Liver (tissue), 3 donors: ENCODE results near the gene PPP2R2C.

Experiments
- EGR1 ChIP-seq, 2 donors: IDR thresholded peaks; 2 replicates each; pipeline ENCODE4 v1.6.1; 2016 to 2018; ENCODE audit warnings: antibody characterized with exemption in 2 of 2, low read depth in 2 of 2
- FOXA1 ChIP-seq: IDR thresholded peaks from 2 replicates; pipeline ENCODE4 v1.6.1; 2016; ENCODE audit warnings: antibody characterized with exemption
- GABPA ChIP-seq, 2 donors: IDR thresholded peaks in 1 of 2; conservative IDR thresholded peaks in 1 of 2; 2 replicates each; pipeline ENCODE4 v1.6.1; 2016; ENCODE audit warnings: antibody characterized with exemption in 2 of 2, mild to moderate bottlenecking in 1 of 2, moderate library complexity in 1 of 2
- JUND ChIP-seq, 2 donors: IDR thresholded peaks; 2 replicates each; pipeline ENCODE4 v1.6.1; 2016; ENCODE audit warnings: antibody characterized with exemption in 2 of 2
- MAX ChIP-seq: IDR thresholded peaks from 2 replicates; pipeline ENCODE4 v1.6.1; 2016; ENCODE audit warnings: antibody characterized with exemption
- RAD21 ChIP-seq, 2 donors: IDR thresholded peaks; 2 replicates each; pipeline ENCODE4 v1.6.1; 2016; ENCODE audit warnings: antibody characterized with exemption in 2 of 2, mild to moderate bottlenecking in 2 of 2
- REST ChIP-seq: IDR thresholded peaks from 2 replicates; pipeline ENCODE4 v1.6.1; 2016; ENCODE audit warnings: antibody characterized with exemption, mild to moderate bottlenecking
- RXRA ChIP-seq, 2 donors: IDR thresholded peaks; 2 replicates each; pipeline ENCODE4 v1.6.1; 2017 to 2018; ENCODE audit warnings: antibody characterized with exemption in 2 of 2, mild to moderate bottlenecking in 1 of 2
- TAF1 ChIP-seq: conservative IDR thresholded peaks from 2 replicates; pipeline ENCODE4 v1.6.1; 2016; ENCODE audit warnings: antibody characterized with exemption, mild to moderate bottlenecking
- TF ChIP-seq, protein P1 (sequence below): fragments of 150-350 bp; IDR thresholded peaks from 2 replicates; pipeline ENCODE4 v1.5.1; 2017; ENCODE audit warnings: improper control_type of control experiment, low read depth, low read length; ENCODE audit not compliant: missing input control
- TF ChIP-seq, protein P2 (sequence below): IDR thresholded peaks from 2 replicates; pipeline ENCODE4 v1.6.1; 2016; ENCODE audit warnings: antibody characterized with exemption
- TF ChIP-seq, protein P3 (sequence below): IDR thresholded peaks from 2 replicates; pipeline ENCODE4 v1.6.1; 2016; ENCODE audit warnings: antibody characterized with exemption
- donor health status: healthy.
- donor health status: healthy.

DNA sequence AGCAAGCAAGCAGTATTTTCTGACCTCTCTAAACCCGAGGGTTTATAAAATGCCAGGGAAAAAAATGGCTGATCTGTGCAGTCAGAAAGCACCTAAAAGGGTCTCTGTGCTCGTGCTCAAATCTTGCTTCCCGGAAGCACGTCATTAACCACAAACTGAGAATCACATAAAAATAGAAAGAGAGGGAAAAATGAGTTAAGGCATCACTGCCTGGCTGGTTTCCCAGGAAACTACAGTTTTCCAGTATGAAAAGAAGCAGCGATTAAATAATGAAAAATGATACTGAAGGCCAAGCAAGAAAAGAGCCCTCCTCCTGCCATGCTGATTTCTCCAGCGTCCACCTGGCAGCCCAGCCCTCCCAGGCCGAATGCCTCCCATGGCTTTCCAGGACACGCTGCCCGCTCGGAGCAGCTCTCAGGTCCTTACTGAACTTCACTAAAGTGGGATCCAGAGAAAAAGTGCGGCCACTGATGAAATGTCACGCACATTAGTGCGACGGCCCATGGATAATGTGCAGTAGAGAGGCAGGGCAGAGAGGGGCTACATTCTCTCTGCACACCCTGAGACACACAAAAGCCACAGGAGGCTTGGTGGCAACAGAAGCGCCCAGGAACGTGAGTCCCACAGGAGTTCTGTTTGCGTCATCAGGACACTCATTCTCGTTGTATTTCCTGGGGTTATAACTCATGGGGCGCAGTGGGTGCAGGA is 122.4 kb downstream of the PPP2R2C start:
- TF ChIP-seq, protein P1, sequence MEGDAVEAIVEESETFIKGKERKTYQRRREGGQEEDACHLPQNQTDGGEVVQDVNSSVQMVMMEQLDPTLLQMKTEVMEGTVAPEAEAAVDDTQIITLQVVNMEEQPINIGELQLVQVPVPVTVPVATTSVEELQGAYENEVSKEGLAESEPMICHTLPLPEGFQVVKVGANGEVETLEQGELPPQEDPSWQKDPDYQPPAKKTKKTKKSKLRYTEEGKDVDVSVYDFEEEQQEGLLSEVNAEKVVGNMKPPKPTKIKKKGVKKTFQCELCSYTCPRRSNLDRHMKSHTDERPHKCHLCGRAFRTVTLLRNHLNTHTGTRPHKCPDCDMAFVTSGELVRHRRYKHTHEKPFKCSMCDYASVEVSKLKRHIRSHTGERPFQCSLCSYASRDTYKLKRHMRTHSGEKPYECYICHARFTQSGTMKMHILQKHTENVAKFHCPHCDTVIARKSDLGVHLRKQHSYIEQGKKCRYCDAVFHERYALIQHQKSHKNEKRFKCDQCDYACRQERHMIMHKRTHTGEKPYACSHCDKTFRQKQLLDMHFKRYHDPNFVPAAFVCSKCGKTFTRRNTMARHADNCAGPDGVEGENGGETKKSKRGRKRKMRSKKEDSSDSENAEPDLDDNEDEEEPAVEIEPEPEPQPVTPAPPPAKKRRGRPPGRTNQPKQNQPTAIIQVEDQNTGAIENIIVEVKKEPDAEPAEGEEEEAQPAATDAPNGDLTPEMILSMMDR, result no peak
- no peak for TF ChIP-seq GABPA (IDR thresholded peaks at IDR 0.05 in 1 of 2, conservative IDR thresholded peaks at IDR 0.05 in 1 of 2)
- TF ChIP-seq, protein P2, sequence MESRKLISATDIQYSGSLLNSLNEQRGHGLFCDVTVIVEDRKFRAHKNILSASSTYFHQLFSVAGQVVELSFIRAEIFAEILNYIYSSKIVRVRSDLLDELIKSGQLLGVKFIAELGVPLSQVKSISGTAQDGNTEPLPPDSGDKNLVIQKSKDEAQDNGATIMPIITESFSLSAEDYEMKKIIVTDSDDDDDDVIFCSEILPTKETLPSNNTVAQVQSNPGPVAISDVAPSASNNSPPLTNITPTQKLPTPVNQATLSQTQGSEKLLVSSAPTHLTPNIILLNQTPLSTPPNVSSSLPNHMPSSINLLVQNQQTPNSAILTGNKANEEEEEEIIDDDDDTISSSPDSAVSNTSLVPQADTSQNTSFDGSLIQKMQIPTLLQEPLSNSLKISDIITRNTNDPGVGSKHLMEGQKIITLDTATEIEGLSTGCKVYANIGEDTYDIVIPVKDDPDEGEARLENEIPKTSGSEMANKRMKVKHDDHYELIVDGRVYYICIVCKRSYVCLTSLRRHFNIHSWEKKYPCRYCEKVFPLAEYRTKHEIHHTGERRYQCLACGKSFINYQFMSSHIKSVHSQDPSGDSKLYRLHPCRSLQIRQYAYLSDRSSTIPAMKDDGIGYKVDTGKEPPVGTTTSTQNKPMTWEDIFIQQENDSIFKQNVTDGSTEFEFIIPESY, result no peak
- TF ChIP-seq RAD21 (IDR thresholded peaks at IDR 0.05), result no peak
- no peak for TF ChIP-seq EGR1 (IDR thresholded peaks at IDR 0.05; ENCODE audit: low read depth in 2 of 2)
- TF ChIP-seq REST, result no peak
- TF ChIP-seq TAF1, result no peak
- no peak for TF ChIP-seq MAX
- TF ChIP-seq FOXA1, result no peak
- TF ChIP-seq, protein P3, sequence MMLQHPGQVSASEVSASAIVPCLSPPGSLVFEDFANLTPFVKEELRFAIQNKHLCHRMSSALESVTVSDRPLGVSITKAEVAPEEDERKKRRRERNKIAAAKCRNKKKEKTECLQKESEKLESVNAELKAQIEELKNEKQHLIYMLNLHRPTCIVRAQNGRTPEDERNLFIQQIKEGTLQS, result no peak
- no peak for TF ChIP-seq JUND (IDR thresholded peaks at IDR 0.05)
- TF ChIP-seq RXRA (IDR thresholded peaks at IDR 0.05), result no peak
